ENCODE measurements around the gene MYT1. TPM values are rescaled to one million over a fixed set of nuclear protein-coding genes. Genes with fewer than 3 reads are reported as not detected.

MYT1 gene
- total and polyA plus RNA-seq, 2 of the 8 experiments (the other 6 are each of a cell fraction or from before 2014, with no cell fraction given): 0.63 to 2.0 TPM

DNA sequence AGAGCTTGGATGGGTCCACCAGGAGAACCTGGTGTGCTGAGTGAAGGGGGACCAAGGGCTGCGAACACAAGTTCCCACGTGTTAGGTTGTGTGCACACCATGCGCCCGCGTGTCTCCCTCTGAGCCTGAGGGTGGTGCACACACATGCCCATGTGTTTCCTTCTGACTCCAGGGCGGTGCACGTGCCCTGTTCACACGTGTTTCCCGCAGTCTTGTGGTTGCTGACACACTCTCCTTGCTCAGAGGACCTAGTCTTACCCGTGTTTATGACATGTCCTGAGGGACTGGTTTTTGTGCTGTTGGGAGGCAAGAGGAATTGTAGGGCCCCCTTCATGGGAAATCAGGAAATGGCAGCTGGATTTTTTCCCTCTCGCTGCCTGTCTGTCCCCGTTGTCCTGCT lies 55.0 kb downstream of the MYT1 start:
- Histone ChIP-seq H3K18ac (ENCODE audit: extremely low read depth, low read length) (no peak overlapping the region), H3K14ac (ENCODE audit: insufficient read length) (no peak overlapping the region), H3K4me2 (ENCODE audit: insufficient read depth in 1 of 2, low read depth in 2 of 2, low read length in 2 of 2) (no peak overlapping the region), H2BK12ac (ENCODE audit: low read depth, low read length) (no peak overlapping the region; the same call in 1 of the 2 replicates), H3K36me3 (ENCODE audit: control insufficient read depth in 2 of 4, insufficient read depth in 4 of 4, low read length in 3 of 4) (no peaks in the 10 kb centered on the region), H2BK120ac (replicated peaks; ENCODE audit: low read depth, low read length) (no peak overlapping the region), H3K4me3 (ENCODE audit: extremely low read depth in 1 of 4, insufficient read depth in 2 of 4, low read depth in 3 of 4, low read length in 4 of 4) (no peak overlapping the region), H3K23me2 (ENCODE audit: low read depth, low read length) (no peaks in the 10 kb centered on the region), H2BK5ac (ENCODE audit: low read depth, low read length) (no peak overlapping the region), H2BK15ac (ENCODE audit: low read length) (no peak overlapping the region), H3K27ac (ENCODE audit: low read depth, low read length) (no peak overlapping the region), H4K20me1 (replicated peaks in 1 of 2; ENCODE audit: control insufficient read depth in 1 of 2, insufficient read depth in 2 of 2, low read length in 2 of 2) (no peaks in the 10 kb centered on the region), H4K8ac (ENCODE audit: extremely low read depth, insufficient read depth, low read length) (no peak overlapping the region), H3K23ac (ENCODE audit: insufficient read length) (no peak overlapping the region), H3K27me3 (replicated peaks in 1 of 4; ENCODE audit: control insufficient read depth in 3 of 4, extremely low read depth in 1 of 4, insufficient read depth in 3 of 4, low read length in 3 of 4) (no peaks in the 10 kb centered on the region), H4K5ac (ENCODE audit: insufficient read length, low read depth, low read length) (no peak overlapping the region), H2BK20ac (ENCODE audit: low read length) (no peak overlapping the region), H3K79me2 (ENCODE audit: control insufficient read depth in 1 of 2, insufficient read depth in 2 of 2, low read length in 2 of 2) (no peaks in the 10 kb centered on the region), H3K4ac (replicated peaks; ENCODE audit: insufficient read length, low read depth, low read length) (no peak overlapping the region), H2AK5ac (ENCODE audit: low read depth, low read length) (no peak overlapping the region), H3K9me3 (ENCODE audit: insufficient read depth in 2 of 2, low read depth in 1 of 2, low read length in 1 of 2) (no peaks in the 10 kb centered on the region), H4K91ac (replicated peaks; ENCODE audit: insufficient read length, low read length) (no peak overlapping the region), H3K4me1 (replicated peaks in 1 of 4; ENCODE audit: control insufficient read depth in 3 of 4, insufficient read depth in 4 of 4, low read length in 3 of 4) (peaks cover 0 to 12% (median 9%) of the 10 kb centered on the region in 4 experiments; a peak in 6 of 7 replicates), H2AFZ (ENCODE audit: low read length) (no peak overlapping the region), H3K56ac (replicated peaks; ENCODE audit: insufficient read length, low read depth, low read length) (no peak overlapping the region), H3K79me1 (ENCODE audit: low read depth, low read length) (no peaks in the 10 kb centered on the region), H3K9ac (replicated peaks in 1 of 4; ENCODE audit: extremely low read depth in 1 of 4, low read depth in 3 of 4, low read length in 3 of 4) (no peak overlapping the region)
- ChIA-PET POLR2A (ENCODE audit: partially characterized antibody) (interaction anchor here (0.8 kb wide), 1 partner anchor 16 kb away, joined by 3 read pairs; no protein-coding TSS in a partner anchor), CTCF (ENCODE audit: partially characterized antibody) (interaction anchor here (1.1 to 1.3 kb wide), 3 partner anchors 9 to 99 kb away, joined by 3 to 4 read pairs (median 4); no protein-coding TSS in a partner anchor)
- 91% methylated on average over 12 of the region's 12 CpGs; no CpG with 5 or more reads in 1 of the 2 experiments for WGBS, 2 experiments (ENCODE audit: extremely low coverage in 1 of 2, insufficient coverage in 1 of 2, insufficient read length in 1 of 2, insufficient replicate concordance in 2 of 2, low coverage in 1 of 2, low lambda C conversion rate in 2 of 2, missing lambda C conversion rate in 1 of 2)
- TF ChIP-seq JUND (IDR thresholded peaks at IDR 0.05; ENCODE audit: low read length) (no peak), PHF8 (conservative IDR thresholded peaks at IDR 0.05; ENCODE audit: low read depth, low read length) (no peak)
- FAIRE-seq: no peak
- no peak for DNase-seq (ENCODE audit: low read depth in 1 of 2, low spot score in 2 of 2)

Measured in H1 (cell line).